HL-60 (cell line): ENCODE measurements around the gene SLC9C1.

Experiments used
- GABPA ChIP-seq: IDR thresholded peaks from 2 replicates; pipeline ENCODE4 v1.6.1; 2012; ENCODE audit warnings: low read depth
- TF ChIP-seq, protein P1 (sequence below): IDR thresholded peaks from one replicate; pipeline ENCODE4 v1.5.1; 2011; ENCODE audit warnings: low read length, control low read depth, inconsistent platforms; ENCODE audit not compliant: insufficient read depth

DNA sequence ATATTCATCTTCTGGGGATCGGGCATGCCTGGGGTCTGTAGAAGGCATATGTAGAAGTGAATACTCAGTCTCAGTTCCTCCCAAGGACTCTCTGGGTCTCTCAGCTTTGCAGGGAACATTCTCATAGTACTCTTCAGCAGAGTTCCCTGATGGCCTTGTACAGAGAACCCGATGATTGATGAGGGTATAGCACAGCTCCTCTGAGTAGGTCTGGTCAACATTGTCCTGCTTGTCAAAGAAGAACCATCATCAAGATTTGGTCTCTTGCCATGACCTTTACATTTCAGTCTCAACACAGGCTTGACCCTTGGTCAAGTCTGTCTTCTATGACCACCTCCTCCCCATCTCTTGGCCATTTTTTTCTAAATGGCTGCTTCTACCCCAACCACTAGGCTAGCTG is 170.5 kb downstream of the SLC9C1 start:
- TF ChIP-seq, protein P1, sequence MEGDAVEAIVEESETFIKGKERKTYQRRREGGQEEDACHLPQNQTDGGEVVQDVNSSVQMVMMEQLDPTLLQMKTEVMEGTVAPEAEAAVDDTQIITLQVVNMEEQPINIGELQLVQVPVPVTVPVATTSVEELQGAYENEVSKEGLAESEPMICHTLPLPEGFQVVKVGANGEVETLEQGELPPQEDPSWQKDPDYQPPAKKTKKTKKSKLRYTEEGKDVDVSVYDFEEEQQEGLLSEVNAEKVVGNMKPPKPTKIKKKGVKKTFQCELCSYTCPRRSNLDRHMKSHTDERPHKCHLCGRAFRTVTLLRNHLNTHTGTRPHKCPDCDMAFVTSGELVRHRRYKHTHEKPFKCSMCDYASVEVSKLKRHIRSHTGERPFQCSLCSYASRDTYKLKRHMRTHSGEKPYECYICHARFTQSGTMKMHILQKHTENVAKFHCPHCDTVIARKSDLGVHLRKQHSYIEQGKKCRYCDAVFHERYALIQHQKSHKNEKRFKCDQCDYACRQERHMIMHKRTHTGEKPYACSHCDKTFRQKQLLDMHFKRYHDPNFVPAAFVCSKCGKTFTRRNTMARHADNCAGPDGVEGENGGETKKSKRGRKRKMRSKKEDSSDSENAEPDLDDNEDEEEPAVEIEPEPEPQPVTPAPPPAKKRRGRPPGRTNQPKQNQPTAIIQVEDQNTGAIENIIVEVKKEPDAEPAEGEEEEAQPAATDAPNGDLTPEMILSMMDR: no peak
- no peak for TF ChIP-seq GABPA
